Stimulated activated CD8-positive, alpha-beta memory T cell treated with anti-CD3 and anti-CD28 coated beads, Interleukin-12 subunit alpha, Interleukin-12 subunit beta, amount 100 ng/mL, for 24 hours (primary cell): Measurements from ENCODE around the gene SSBP4.

Experiments
- DNase-seq: peaks from one replicate; pipeline ENCODE4 v3.0.0-alpha.2; 2020; ENCODE audit errors: extremely low read depth

The SSBP4 gene

GRCh38 chr19:18468517-18468916, 49.3 kb downstream of the SSBP4 start:
- DNase-seq, result no peak

- no peak for DNase-seq
Measured at GRCh38 chr19:18469069-18469846, 50.1 kb downstream of the SSBP4 start.

GRCh38 chr19:18470787-18471186, 51.6 kb downstream of the SSBP4 start:
- no peak for DNase-seq

- DNase-seq, result no peak
Measured at GRCh38 chr19:18473003-18473705, 54.0 kb downstream of the SSBP4 start.

GRCh38 chr19:18473706-18474087, 54.5 kb downstream of the SSBP4 start:
- no peak for DNase-seq

- DNase-seq, result no peak
Measured at GRCh38 chr19:18474366-18474887, 55.2 kb downstream of the SSBP4 start.

- DNase-seq, result no peak
Measured at GRCh38 chr19:18475004-18475453, 55.8 kb downstream of the SSBP4 start.

GRCh38 chr19:18475762-18476331, 56.6 kb downstream of the SSBP4 start:
- no peak for DNase-seq

GRCh38 chr19:18476507-18477041, 57.4 kb downstream of the SSBP4 start:
- DNase-seq, result no peak

GRCh38 chr19:18477042-18477779, 58.0 kb downstream of the SSBP4 start:
- no peak for DNase-seq

GRCh38 chr19:18477974-18478373, 58.8 kb downstream of the SSBP4 start:
- DNase-seq, result no peak

GRCh38 chr19:18478545-18479311, 59.5 kb downstream of the SSBP4 start:
- peak; percentile 43 for DNase-seq

GRCh38 chr19:18480006-18480691, 61.0 kb downstream of the SSBP4 start:
- no peak for DNase-seq

GRCh38 chr19:18481505-18482222, 62.5 kb downstream of the SSBP4 start:
- DNase-seq, result no peak

GRCh38 chr19:18483119-18483890, 64.1 kb downstream of the SSBP4 start:
- no peak for DNase-seq
